ENCODE data around the gene MMP1.

- TF ChIP-seq, protein P1, sequence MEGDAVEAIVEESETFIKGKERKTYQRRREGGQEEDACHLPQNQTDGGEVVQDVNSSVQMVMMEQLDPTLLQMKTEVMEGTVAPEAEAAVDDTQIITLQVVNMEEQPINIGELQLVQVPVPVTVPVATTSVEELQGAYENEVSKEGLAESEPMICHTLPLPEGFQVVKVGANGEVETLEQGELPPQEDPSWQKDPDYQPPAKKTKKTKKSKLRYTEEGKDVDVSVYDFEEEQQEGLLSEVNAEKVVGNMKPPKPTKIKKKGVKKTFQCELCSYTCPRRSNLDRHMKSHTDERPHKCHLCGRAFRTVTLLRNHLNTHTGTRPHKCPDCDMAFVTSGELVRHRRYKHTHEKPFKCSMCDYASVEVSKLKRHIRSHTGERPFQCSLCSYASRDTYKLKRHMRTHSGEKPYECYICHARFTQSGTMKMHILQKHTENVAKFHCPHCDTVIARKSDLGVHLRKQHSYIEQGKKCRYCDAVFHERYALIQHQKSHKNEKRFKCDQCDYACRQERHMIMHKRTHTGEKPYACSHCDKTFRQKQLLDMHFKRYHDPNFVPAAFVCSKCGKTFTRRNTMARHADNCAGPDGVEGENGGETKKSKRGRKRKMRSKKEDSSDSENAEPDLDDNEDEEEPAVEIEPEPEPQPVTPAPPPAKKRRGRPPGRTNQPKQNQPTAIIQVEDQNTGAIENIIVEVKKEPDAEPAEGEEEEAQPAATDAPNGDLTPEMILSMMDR (IDR thresholded peaks at IDR 0.05; ENCODE audit: low read depth, low read length, missing input control): no peak
- TF ChIP-seq YY1 (IDR thresholded peaks at IDR 0.05) (no peak), GABPA (IDR thresholded peaks at IDR 0.05 in 1 of 2, conservative IDR thresholded peaks at IDR 0.05 in 1 of 2) (no peak), RAD21 (IDR thresholded peaks at IDR 0.05) (no peak), TAF1 (conservative IDR thresholded peaks at IDR 0.05) (no peak), ZBTB33 (IDR thresholded peaks at IDR 0.05) (no peak), EGR1 (IDR thresholded peaks at IDR 0.05; ENCODE audit: low read depth in 2 of 2) (no peak), HNF4G (IDR thresholded peaks at IDR 0.05) (no peak), JUND (IDR thresholded peaks at IDR 0.05) (no peak)
Observed at GRCh38 chr11:102802341-102802740, 4.4 kb upstream of the MMP1 start.
